T-cell (primary cell): ENCODE data around the gene NFKBIL1. TPM values are rescaled to one million over a fixed set of nuclear protein-coding genes. Genes with fewer than 3 reads are reported as not detected.

ENCODE experiments used
- ATAC-seq, 4 experiments: fragments of 200-7000 bp in 3 of 4; fragments of 150-1000 bp in 1 of 4; cut with Tn5 transposase; replicated peaks in 1 of 4; 1 replicate in 3 of 4; 2 replicates in 1 of 4; pipeline ENCODE4 v1.10.0; 2021; ENCODE audit warnings: moderate library complexity in 3 of 4, mild to moderate bottlenecking in 2 of 4, moderate number of reproducible peaks in 1 of 4
- CTCF ChIA-PET, 2 donors: fragments of 300-600 bp; sonication (Branson Sonifier 250); formaldehyde crosslinking; loops; one replicate each; lab custom pipeline; 2022; ENCODE audit warnings: antibody characterized with exemption in 2 of 2; lab: Charles Lee
- POLR2A ChIA-PET, 2 donors: fragments of 300-600 bp; sonication (Branson Sonifier 250); formaldehyde crosslinking; loops; one replicate each; lab custom pipeline; 2022; ENCODE audit warnings: antibody characterized with exemption in 2 of 2; lab: Charles Lee
- DNase-seq, 35 experiments: peaks; one replicate each; pipeline versions ENCODE4 v3.0.0 to v3.0.0-alpha.2; 2013 to 2023
- H3K27ac ChIP-seq: one replicate; pipeline ENCODE4 v1.5.1; 2013; ENCODE audit warnings: low read length
- H3K27me3 ChIP-seq, 2 experiments: replicated peaks in 1 of 2; 1 replicate in 1 of 2; 2 replicates in 1 of 2; pipeline versions ENCODE4 v1.6.1 to v1.7.0; 2013; ENCODE audit warnings: low read length in 1 of 2, mixed read lengths in 1 of 2; ENCODE audit not compliant: control insufficient read depth in 2 of 2, insufficient read depth in 2 of 2; ENCODE audit errors: extremely low read depth in 1 of 2
- H3K36me3 ChIP-seq, 2 donors: 1 replicate in 1 of 2; 2 replicates in 1 of 2; pipeline versions ENCODE4 v1.6.1 to v1.7.0; 2013; ENCODE audit warnings: low read length in 1 of 2; ENCODE audit not compliant: control insufficient read depth in 2 of 2, insufficient read depth in 1 of 2; ENCODE audit errors: extremely low read depth in 1 of 2
- H3K4me1 ChIP-seq, 2 experiments: 1 replicate in 1 of 2; 2 replicates in 1 of 2; pipeline versions ENCODE4 v1.6.1 to v1.7.0; 2013; ENCODE audit warnings: low read length in 2 of 2, mixed read lengths in 1 of 2; ENCODE audit not compliant: insufficient read depth in 2 of 2, control insufficient read depth in 1 of 2; ENCODE audit errors: extremely low read depth in 1 of 2
- H3K4me3 ChIP-seq, 2 donors: 1 replicate in 1 of 2; 2 replicates in 1 of 2; pipeline versions ENCODE4 v1.5.1 to v1.7.0; 2013; ENCODE audit warnings: mild to moderate bottlenecking in 2 of 2, low read length in 1 of 2, moderate library complexity in 1 of 2; ENCODE audit not compliant: control insufficient read depth in 1 of 2; ENCODE audit errors: extremely low read depth in 1 of 2
- H3K9me3 ChIP-seq: 2 replicates; pipeline ENCODE4 v1.7.0; 2013
- H3K27ac Mint-ChIP-seq, 2 donors: one replicate each; pipeline ENCODE4 v1.8.0; 2020 to 2021; ENCODE audit warnings: mild to moderate bottlenecking in 2 of 2, mixed read lengths in 2 of 2
- H3K27me3 Mint-ChIP-seq, 2 donors: one replicate each; pipeline ENCODE4 v1.8.0; 2021 to 2022; ENCODE audit warnings: mixed read lengths in 2 of 2
- H3K36me3 Mint-ChIP-seq: one replicate; pipeline ENCODE4 v1.8.0; 2021; ENCODE audit warnings: mixed read lengths
- H3K4me1 Mint-ChIP-seq, 3 donors: one replicate each; pipeline ENCODE4 v1.8.0; 2020 to 2022; ENCODE audit warnings: mixed read lengths in 3 of 3, mild to moderate bottlenecking in 1 of 3
- H3K4me3 Mint-ChIP-seq, 3 donors: one replicate each; pipeline ENCODE4 v1.8.0; 2020 to 2022; ENCODE audit warnings: mild to moderate bottlenecking in 3 of 3, mixed read lengths in 3 of 3, moderate library complexity in 3 of 3
- H3K9me3 Mint-ChIP-seq, 3 donors: one replicate each; pipeline ENCODE4 v1.8.0; 2020 to 2022; ENCODE audit warnings: mixed read lengths in 3 of 3
- WGBS: methylation state at CpG from one replicate; pipeline ENCODE4 v1.1.5; 2013; ENCODE audit warnings: missing lambda C conversion rate; ENCODE audit not compliant: insufficient coverage; 5-methylcytosine and 5-hydroxymethylcytosine counted together
- total RNA-seq, 35 experiments: library from RNA in 6 of 35; stranded (reverse) in 6 of 35; fragments of 120-200 nt in 1 of 35; gene quantifications; one replicate each; pipeline versions ENCODE4 v1.2.1 to v1.2.4 and lab custom pipeline; 2013 to 2026

NFKBIL1 gene
- total RNA-seq, 5 donors from 2014 or later (not counting 1 experiment from before 2014, with no cell fraction given): 6.9 to 17.1 (median 11.6) TPM

GRCh38 chr6:31513456-31514165 lies 33.8 kb upstream of the NFKBIL1 start:
- Histone ChIP-seq H3K36me3 (peaks cover 2 to 17% of the 10 kb centered on the region in 2 donors), H3K27me3 (peaks cover 0 to 10% of the 10 kb centered on the region in 2 experiments), H3K4me3 (no peak overlapping the region), H3K4me1 (no peaks in the 10 kb centered on the region), H3K27ac (no peak overlapping the region), H3K9me3 (no peaks in the 10 kb centered on the region)
- DNase-seq: no peak
- CTCF ChIA-PET: no interaction called here
- Mint-ChIP-seq H3K4me1 (no peaks in the 10 kb centered on the region), H3K27me3 (no peaks in the 10 kb centered on the region), H3K36me3 (peaks cover 18% of the 10 kb centered on the region), H3K9me3 (no peaks in the 10 kb centered on the region), H3K4me3 (no peak overlapping the region), H3K27ac (no peak overlapping the region)
- ATAC-seq: no peak
- POLR2A ChIA-PET: interaction anchor here in 1 of 2 donors (0.5 kb wide), 1 partner anchor 310 kb away, joined by 3 read pairs; no protein-coding TSS in a partner anchor
- 93% methylated on average over 3 of the region's 5 CpGs for WGBS

GRCh38 chr6:31521835-31522234 lies 25.6 kb upstream of the NFKBIL1 start:
- H3K4me3 Mint-ChIP-seq: no peak overlapping the region
- ChIA-PET CTCF (no interaction called here), POLR2A (interaction anchor here in 1 of 2 donors (0.6 kb wide), 1 partner anchor 331 kb away, joined by 4 read pairs; no protein-coding TSS in a partner anchor)
- H3K4me1 Mint-ChIP-seq: peaks cover 0 to 3% (median 0%) of the 10 kb centered on the region in 3 donors
- ATAC-seq (no peak), DNase-seq (no peak)
- 50% methylated on average over 1 of the region's 3 CpGs for whole genome bisulfite sequencing
- H3K4me3 ChIP-seq: no peak overlapping the region
- no peaks in the 10 kb centered on the region for H3K9me3 Mint-ChIP-seq
- no peaks in the 10 kb centered on the region for H3K36me3 Mint-ChIP-seq
- H3K4me1 ChIP-seq: no peaks in the 10 kb centered on the region
- no peaks in the 10 kb centered on the region for H3K27me3 ChIP-seq
- no peak overlapping the region for H3K27ac ChIP-seq
- H3K27ac Mint-ChIP-seq: no peak overlapping the region
- H3K36me3 ChIP-seq: no peaks in the 10 kb centered on the region
- no peaks in the 10 kb centered on the region for H3K27me3 Mint-ChIP-seq
- no peaks in the 10 kb centered on the region for H3K9me3 ChIP-seq

GRCh38 chr6:31525553-31525931 lies 21.9 kb upstream of the NFKBIL1 start:
- DNase-seq: no peak
- Histone ChIP-seq H3K4me3 (no peak overlapping the region), H3K27ac (no peak overlapping the region), H3K36me3 (peaks cover 6 to 9% of the 10 kb centered on the region in 2 donors), H3K27me3 (no peaks in the 10 kb centered on the region), H3K4me1 (no peaks in the 10 kb centered on the region), H3K9me3 (no peaks in the 10 kb centered on the region)
- Mint-ChIP-seq H3K36me3 (peaks cover 6% of the 10 kb centered on the region), H3K4me1 (peaks cover 0 to 4% (median 0%) of the 10 kb centered on the region in 3 donors), H3K9me3 (no peaks in the 10 kb centered on the region), H3K4me3 (no peak overlapping the region), H3K27ac (no peak overlapping the region), H3K27me3 (no peaks in the 10 kb centered on the region)
- no peak for ATAC-seq
- POLR2A ChIA-PET: interaction anchor here in 1 of 2 donors (0.7 kb wide), 1 partner anchor 734 kb away, joined by 4 read pairs; no protein-coding TSS in a partner anchor
- CTCF ChIA-PET: interaction anchor here in 1 of 2 donors (0.6 kb wide), 2 partner anchors 83 to 1011 kb away, joined by 3 read pairs; no protein-coding TSS in a partner anchor
- 95% methylated on average over 2 of the region's 8 CpGs for WGBS

GRCh38 chr6:31525932-31526591 lies 21.3 kb upstream of the NFKBIL1 start:
- 96% methylated on average over 2 of the region's 4 CpGs for WGBS
- no peak for ATAC-seq
- Mint-ChIP-seq H3K9me3 (no peaks in the 10 kb centered on the region), H3K27me3 (no peaks in the 10 kb centered on the region), H3K36me3 (peaks cover 12% of the 10 kb centered on the region), H3K4me3 (no peak overlapping the region), H3K4me1 (peaks cover 0 to 6% (median 0%) of the 10 kb centered on the region in 3 donors), H3K27ac (peak overlapping the region in 1 of 2 donors; percentile 25)
- Histone ChIP-seq H3K4me1 (no peaks in the 10 kb centered on the region), H3K36me3 (peaks cover 10 to 14% of the 10 kb centered on the region in 2 donors), H3K27me3 (no peaks in the 10 kb centered on the region), H3K4me3 (no peak overlapping the region), H3K9me3 (no peaks in the 10 kb centered on the region), H3K27ac (no peak overlapping the region)
- no peak for DNase-seq
- CTCF ChIA-PET: interaction anchor here in 1 of 2 donors (0.6 kb wide), 1 partner anchor 1012 kb away, joined by 3 read pairs; no protein-coding TSS in a partner anchor
- POLR2A ChIA-PET: no interaction called here

GRCh38 chr6:31528307-31528777 lies 19.1 kb upstream of the NFKBIL1 start:
- Histone ChIP-seq H3K4me1 (no peaks in the 10 kb centered on the region), H3K27ac (no peak overlapping the region), H3K27me3 (no peaks in the 10 kb centered on the region), H3K9me3 (no peaks in the 10 kb centered on the region), H3K36me3 (peaks cover 12 to 37% of the 10 kb centered on the region in 2 donors), H3K4me3 (no peak overlapping the region)
- Mint-ChIP-seq H3K9me3 (no peaks in the 10 kb centered on the region), H3K36me3 (peaks cover 27% of the 10 kb centered on the region), H3K4me3 (no peak overlapping the region), H3K27me3 (no peaks in the 10 kb centered on the region), H3K27ac (peak overlapping the region; percentile 4 to 21), H3K4me1 (peaks cover 6 to 11% (median 7%) of the 10 kb centered on the region in 3 donors)
- ChIA-PET POLR2A (interaction anchor here in 1 of 2 donors (0.7 kb wide), 1 partner anchor 12 kb away, joined by 6 read pairs; no protein-coding TSS in a partner anchor), CTCF (no interaction called here)
- ATAC-seq: peak in 2 of 4 experiments; percentile 16 to 20
- WGBS: 100% methylated on average over 1 of the region's 4 CpGs
- no peak for DNase-seq

GRCh38 chr6:31528821-31529328 lies 18.5 kb upstream of the NFKBIL1 start, which contains the start of gene MCCD1:
TSS of gene MCCD1 (plus strand) at chr6:31528962. CDS start at chr6:31529015, 53 bp downstream.
- WGBS: 91% methylated on average over 6 of the region's 7 CpGs
- Mint-ChIP-seq H3K9me3 (no peaks in the 10 kb centered on the region), H3K4me1 (peaks cover 7 to 13% (median 10%) of the 10 kb centered on the region in 3 donors), H3K4me3 (no peak within 1 kb of the TSS), H3K27ac (peak within 1 kb of the TSS; percentile 21 to 39), H3K27me3 (no peaks in the 10 kb centered on the region), H3K36me3 (peaks cover 31% of the 10 kb centered on the region)
- H3K27me3 ChIP-seq: no peaks in the 10 kb centered on the region
- no peaks in the 10 kb centered on the region for H3K9me3 ChIP-seq
- H3K36me3 ChIP-seq: peaks cover 12 to 42% of the 10 kb centered on the region in 2 donors
- no peak within 1 kb of the TSS for H3K27ac ChIP-seq
- DNase-seq: no peak
- peak in 3 of 4 experiments; percentile 19 to 45 (median 31) for ATAC-seq
- H3K4me3 ChIP-seq: no peak within 1 kb of the TSS
- POLR2A ChIA-PET: no interaction called here
- H3K4me1 ChIP-seq: no peaks in the 10 kb centered on the region
- CTCF ChIA-PET: no interaction called here
